Measurements from ENCODE around the gene GSTA2.

DNA sequence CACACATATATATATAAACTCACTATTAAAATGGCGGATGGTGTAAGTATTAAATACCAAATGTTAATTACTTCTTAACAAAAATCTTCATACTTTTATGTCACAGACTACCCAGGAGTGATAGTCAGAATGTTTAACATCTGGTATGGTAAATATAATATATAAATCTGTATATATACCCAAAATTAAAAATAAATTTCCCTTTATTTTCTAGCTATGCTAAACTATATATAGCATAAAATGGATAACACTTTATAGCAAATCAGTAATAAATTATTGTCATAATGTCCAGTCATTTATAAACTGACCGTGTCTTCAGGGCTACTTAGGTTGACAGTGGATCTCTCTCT is 37.1 kb downstream of the GSTA2 start:
- TF ChIP-seq EP300 (IDR thresholded peaks at IDR 0.05; ENCODE audit: borderline replicate concordance in 1 of 2, low read depth in 1 of 2, low read length in 1 of 2) (no peak), MXI1 (IDR thresholded peaks at IDR 0.05; ENCODE audit: low read depth, low read length) (no peak), RAD21 (IDR thresholded peaks at IDR 0.05; ENCODE audit: low read length) (no peak)
- TF ChIP-seq, protein P1, sequence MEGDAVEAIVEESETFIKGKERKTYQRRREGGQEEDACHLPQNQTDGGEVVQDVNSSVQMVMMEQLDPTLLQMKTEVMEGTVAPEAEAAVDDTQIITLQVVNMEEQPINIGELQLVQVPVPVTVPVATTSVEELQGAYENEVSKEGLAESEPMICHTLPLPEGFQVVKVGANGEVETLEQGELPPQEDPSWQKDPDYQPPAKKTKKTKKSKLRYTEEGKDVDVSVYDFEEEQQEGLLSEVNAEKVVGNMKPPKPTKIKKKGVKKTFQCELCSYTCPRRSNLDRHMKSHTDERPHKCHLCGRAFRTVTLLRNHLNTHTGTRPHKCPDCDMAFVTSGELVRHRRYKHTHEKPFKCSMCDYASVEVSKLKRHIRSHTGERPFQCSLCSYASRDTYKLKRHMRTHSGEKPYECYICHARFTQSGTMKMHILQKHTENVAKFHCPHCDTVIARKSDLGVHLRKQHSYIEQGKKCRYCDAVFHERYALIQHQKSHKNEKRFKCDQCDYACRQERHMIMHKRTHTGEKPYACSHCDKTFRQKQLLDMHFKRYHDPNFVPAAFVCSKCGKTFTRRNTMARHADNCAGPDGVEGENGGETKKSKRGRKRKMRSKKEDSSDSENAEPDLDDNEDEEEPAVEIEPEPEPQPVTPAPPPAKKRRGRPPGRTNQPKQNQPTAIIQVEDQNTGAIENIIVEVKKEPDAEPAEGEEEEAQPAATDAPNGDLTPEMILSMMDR (IDR thresholded peaks at IDR 0.05) = no peak
- TF ChIP-seq, protein P2, sequence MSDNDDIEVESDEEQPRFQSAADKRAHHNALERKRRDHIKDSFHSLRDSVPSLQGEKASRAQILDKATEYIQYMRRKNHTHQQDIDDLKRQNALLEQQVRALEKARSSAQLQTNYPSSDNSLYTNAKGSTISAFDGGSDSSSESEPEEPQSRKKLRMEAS (IDR thresholded peaks at IDR 0.05; ENCODE audit: low read depth) = no peak
